MM.1S (cell line): Measurements from ENCODE around the gene PRSS16.

Experiments used
- DNase-seq: peaks from one replicate; pipeline ENCODE4 v3.0.0-alpha.2; 2015
- H2AFZ ChIP-seq: fragments of 300-600 bp; sonication (generic); 2 replicates; pipeline ENCODE4 v1.6.0; 2016; ENCODE audit warnings: antibody characterized with exemption, low read length
- H3F3A ChIP-seq: fragments of 300-600 bp; sonication (generic); 2 replicates; pipeline ENCODE4 v1.6.1; 2016; ENCODE audit warnings: mild to moderate bottlenecking, antibody characterized with exemption, low read length, moderate library complexity, mixed read lengths; ENCODE audit not compliant: insufficient read depth
- H3K27ac ChIP-seq: fragments of 300-600 bp; sonication (generic); 2 replicates; pipeline ENCODE4 v1.5.1; 2016; ENCODE audit warnings: mild to moderate bottlenecking, low read length
- H3K27me3 ChIP-seq: fragments of 300-600 bp; sonication (generic); replicated peaks from 2 replicates; pipeline ENCODE4 v1.6.0; 2016; ENCODE audit warnings: low read length; ENCODE audit not compliant: insufficient read depth
- H3K36me3 ChIP-seq: fragments of 300-600 bp; sonication (generic); replicated peaks from 2 replicates; pipeline ENCODE4 v1.6.1; 2016; ENCODE audit warnings: mild to moderate bottlenecking, low read length, mixed read lengths; ENCODE audit not compliant: insufficient read depth
- H3K4me1 ChIP-seq: fragments of 300-600 bp; sonication (generic); 2 replicates; pipeline ENCODE4 v1.6.1; 2016; ENCODE audit warnings: low read length, mixed read lengths
- H3K4me2 ChIP-seq: fragments of 300-600 bp; sonication (generic); 2 replicates; pipeline ENCODE4 v1.6.0; 2016; ENCODE audit warnings: low read depth, low read length
- H3K4me3 ChIP-seq: fragments of 300-600 bp; sonication (generic); 2 replicates; pipeline ENCODE4 v1.5.1; 2016; ENCODE audit warnings: low read length, mixed read lengths
- H3K79me2 ChIP-seq: fragments of 300-600 bp; sonication (generic); 2 replicates; pipeline ENCODE4 v1.6.1; 2016; ENCODE audit warnings: mixed run types, low read length, mixed read lengths
- H3K9ac ChIP-seq: fragments of 300-600 bp; sonication (generic); 2 replicates; pipeline ENCODE4 v1.6.1; 2016; ENCODE audit warnings: low read length, mixed read lengths
- H3K9me2 ChIP-seq: fragments of 300-600 bp; sonication (generic); replicated peaks from 2 replicates; pipeline ENCODE4 v1.6.1; 2016; ENCODE audit warnings: mild to moderate bottlenecking, low read length, mixed read lengths; ENCODE audit not compliant: insufficient read depth
- H3K9me3 ChIP-seq: fragments of 300-600 bp; sonication (generic); replicated peaks from 2 replicates; pipeline ENCODE4 v1.6.1; 2016; ENCODE audit warnings: mild to moderate bottlenecking, low read length, mixed read lengths; ENCODE audit not compliant: insufficient read depth
- H4K20me1 ChIP-seq: fragments of 300-600 bp; sonication (generic); 2 replicates; pipeline ENCODE4 v1.6.1; 2016; ENCODE audit warnings: mild to moderate bottlenecking, low read length, moderate library complexity, mixed read lengths; ENCODE audit not compliant: insufficient read depth
- CTCF ChIP-seq: fragments of 300-600 bp; sonication (generic); IDR thresholded peaks from 2 replicates; pipeline ENCODE4 v1.5.1; 2016; ENCODE audit warnings: antibody characterized with exemption, low read length, mixed read lengths
- EZH2 ChIP-seq: fragments of 300-600 bp; sonication (generic); optimal IDR thresholded peaks from 2 replicates; pipeline ENCODE3; 2017; ENCODE audit warnings: low read depth, mild to moderate bottlenecking, antibody characterized with exemption, low read length, mixed read lengths
- EZH2phosphoT487 ChIP-seq: fragments of 300-600 bp; sonication (generic); IDR thresholded peaks from 2 replicates; pipeline ENCODE4 v1.6.1; 2018; ENCODE audit warnings: antibody characterized with exemption, low read length

The PRSS16 gene

GRCh38 chr6:27241443-27241842 is 6.1 kb upstream of the PRSS16 start:
- H3F3A ChIP-seq = no peaks in the 10 kb centered on the region
- no peak overlapping the region for H3K9ac ChIP-seq
- no peaks in the 10 kb centered on the region for H3K79me2 ChIP-seq
- DNase-seq = no peak
- no peaks in the 10 kb centered on the region for H3K4me1 ChIP-seq
- no peaks in the 10 kb centered on the region for H4K20me1 ChIP-seq
- H3K4me3 ChIP-seq = no peak overlapping the region
- peaks cover 11% of the 10 kb centered on the region; the same call in 1 of the 2 replicates for H3K27me3 ChIP-seq
- no peaks in the 10 kb centered on the region for H3K9me2 ChIP-seq
- no peaks in the 10 kb centered on the region for H3K36me3 ChIP-seq
- H2AFZ ChIP-seq = no peak overlapping the region
- no peak overlapping the region for H3K27ac ChIP-seq
- TF ChIP-seq EZH2phosphoT487 = no peak
- TF ChIP-seq EZH2 = no peak
- TF ChIP-seq CTCF = no peak
- H3K4me2 ChIP-seq = no peak overlapping the region
- H3K9me3 ChIP-seq = no peaks in the 10 kb centered on the region

GRCh38 chr6:27242589-27243265 is 4.8 kb upstream of the PRSS16 start:
- H2AFZ ChIP-seq = no peak overlapping the region

GRCh38 chr6:27248783-27249182 is 1.3 kb downstream of the PRSS16 start:
- Histone ChIP-seq H3K27me3 (no peaks in the 10 kb centered on the region), H3K4me1 (peaks cover 4% of the 10 kb centered on the region), H3K4me2 (no peak overlapping the region), H3K4me3 (no peak overlapping the region), H3K9me3 (no peaks in the 10 kb centered on the region), H3K27ac (no peak overlapping the region), H3K79me2 (no peaks in the 10 kb centered on the region), H3K9me2 (no peaks in the 10 kb centered on the region), H4K20me1 (no peaks in the 10 kb centered on the region), H3F3A (no peaks in the 10 kb centered on the region; the same call in 1 of the 2 replicates), H3K9ac (no peak overlapping the region), H3K36me3 (no peaks in the 10 kb centered on the region), H2AFZ (no peak overlapping the region)
- no peak for DNase-seq
- TF ChIP-seq CTCF (no peak), EZH2 (no peak), EZH2phosphoT487 (no peak)

More at GRCh38 chr6:27242589-27243265, 4.8 kb upstream of the PRSS16 start:
- Histone ChIP-seq H4K20me1 (no peaks in the 10 kb centered on the region), H3F3A (no peaks in the 10 kb centered on the region), H3K9ac (no peak overlapping the region), H3K27me3 (peaks cover 5% of the 10 kb centered on the region; the same call in 1 of the 2 replicates), H3K9me2 (no peaks in the 10 kb centered on the region), H3K9me3 (no peaks in the 10 kb centered on the region), H3K36me3 (no peaks in the 10 kb centered on the region), H3K27ac (no peak overlapping the region), H3K79me2 (no peaks in the 10 kb centered on the region), H3K4me3 (no peak overlapping the region), H3K4me1 (no peaks in the 10 kb centered on the region), H3K4me2 (no peak overlapping the region)
- DNase-seq = no peak
- TF ChIP-seq EZH2phosphoT487 (no peak), EZH2 (no peak), CTCF (no peak)
